ENCODE results near the gene CPNE4.

The CPNE4 gene

DNA sequence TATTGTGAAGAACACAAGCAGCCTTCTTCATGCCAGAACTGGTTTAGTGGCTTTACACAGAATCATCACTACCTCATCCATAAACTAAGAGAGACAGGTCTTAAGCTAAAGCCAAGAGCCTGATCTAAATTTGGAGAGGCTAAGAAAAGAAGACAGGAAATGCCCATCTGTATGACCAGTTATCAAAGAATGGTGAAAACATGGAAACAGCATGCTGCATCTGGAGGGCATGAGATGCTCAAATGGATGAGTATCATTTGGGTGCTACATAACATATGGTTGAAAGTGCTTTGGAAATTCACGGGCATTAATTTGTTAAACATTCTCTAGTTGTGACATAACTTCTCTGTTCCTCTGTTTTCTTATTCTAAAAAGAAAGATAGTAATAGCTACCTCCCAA lies 112.5 kb downstream of the CPNE4 start:
- no peak for DNase-seq (ENCODE audit: low read depth)
- no peak overlapping the region for H3K4me3 ChIP-seq (ENCODE audit: control insufficient read depth, low read depth, low read length)
- TF ChIP-seq, protein P1, sequence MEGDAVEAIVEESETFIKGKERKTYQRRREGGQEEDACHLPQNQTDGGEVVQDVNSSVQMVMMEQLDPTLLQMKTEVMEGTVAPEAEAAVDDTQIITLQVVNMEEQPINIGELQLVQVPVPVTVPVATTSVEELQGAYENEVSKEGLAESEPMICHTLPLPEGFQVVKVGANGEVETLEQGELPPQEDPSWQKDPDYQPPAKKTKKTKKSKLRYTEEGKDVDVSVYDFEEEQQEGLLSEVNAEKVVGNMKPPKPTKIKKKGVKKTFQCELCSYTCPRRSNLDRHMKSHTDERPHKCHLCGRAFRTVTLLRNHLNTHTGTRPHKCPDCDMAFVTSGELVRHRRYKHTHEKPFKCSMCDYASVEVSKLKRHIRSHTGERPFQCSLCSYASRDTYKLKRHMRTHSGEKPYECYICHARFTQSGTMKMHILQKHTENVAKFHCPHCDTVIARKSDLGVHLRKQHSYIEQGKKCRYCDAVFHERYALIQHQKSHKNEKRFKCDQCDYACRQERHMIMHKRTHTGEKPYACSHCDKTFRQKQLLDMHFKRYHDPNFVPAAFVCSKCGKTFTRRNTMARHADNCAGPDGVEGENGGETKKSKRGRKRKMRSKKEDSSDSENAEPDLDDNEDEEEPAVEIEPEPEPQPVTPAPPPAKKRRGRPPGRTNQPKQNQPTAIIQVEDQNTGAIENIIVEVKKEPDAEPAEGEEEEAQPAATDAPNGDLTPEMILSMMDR (conservative IDR thresholded peaks at IDR 0.05; ENCODE audit: control insufficient read depth, insufficient read depth, low read depth, low read length), result no peak

DNA sequence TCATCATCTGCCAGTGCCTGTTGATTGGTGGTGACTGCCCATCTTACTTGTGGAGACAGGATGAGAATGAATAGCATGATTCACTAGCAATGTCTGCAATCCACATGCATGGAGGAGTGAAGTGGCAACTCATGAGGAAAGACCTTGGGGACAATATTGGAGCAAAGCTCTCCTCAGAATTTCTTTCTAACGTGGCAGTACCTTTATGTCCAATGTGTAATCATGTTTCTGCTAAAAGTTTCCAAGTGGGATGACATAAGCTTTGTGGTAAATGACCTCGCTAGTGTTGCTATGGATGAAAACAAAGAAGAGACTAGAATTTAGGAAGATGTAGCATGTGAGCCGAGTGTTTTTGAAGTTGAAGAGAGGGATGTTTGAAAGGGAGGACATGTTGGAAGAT lies 117.8 kb downstream of the CPNE4 start:
- peak; percentile 14 for DNase-seq (ENCODE audit: low read depth)
- no peak overlapping the region for H3K4me3 ChIP-seq (ENCODE audit: control insufficient read depth, low read depth, low read length)
- TF ChIP-seq, protein P1 (conservative IDR thresholded peaks at IDR 0.05; ENCODE audit: control insufficient read depth, insufficient read depth, low read depth, low read length), result no peak

DNA sequence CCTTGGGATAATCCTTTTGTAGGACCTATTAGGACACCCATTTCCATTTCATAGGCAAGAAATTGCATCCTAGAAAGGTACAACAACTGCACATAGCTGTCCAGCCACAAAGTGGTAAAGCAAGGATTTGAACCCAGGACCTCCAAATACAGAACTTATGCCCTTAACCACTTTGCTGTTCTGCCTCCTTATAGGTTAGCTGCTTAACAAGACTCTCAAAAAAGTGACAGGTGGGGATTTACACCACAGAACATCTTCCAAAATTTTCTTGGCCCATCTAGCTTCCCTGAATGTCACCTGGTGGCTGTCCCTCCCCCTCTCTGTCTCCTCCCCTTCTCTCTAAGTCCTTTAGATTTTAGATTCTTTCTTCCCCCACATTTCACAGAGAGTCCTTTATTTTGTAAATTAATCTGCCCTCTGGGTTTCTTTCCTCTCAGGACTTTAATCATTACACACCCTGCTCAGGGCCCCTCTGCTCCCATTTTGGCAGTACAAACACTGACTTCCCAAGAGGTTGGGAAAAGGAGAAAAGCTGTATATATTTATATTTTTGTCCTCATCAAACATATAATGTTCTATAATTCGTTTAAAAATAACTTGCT lies 120.6 kb downstream of the CPNE4 start:
- DNase-seq (ENCODE audit: low read depth), result no peak
- H3K4me3 ChIP-seq (ENCODE audit: control insufficient read depth, low read depth, low read length), result no peak overlapping the region
- TF ChIP-seq, protein P1 (conservative IDR thresholded peaks at IDR 0.05; ENCODE audit: control insufficient read depth, insufficient read depth, low read depth, low read length), result no peak

DNA sequence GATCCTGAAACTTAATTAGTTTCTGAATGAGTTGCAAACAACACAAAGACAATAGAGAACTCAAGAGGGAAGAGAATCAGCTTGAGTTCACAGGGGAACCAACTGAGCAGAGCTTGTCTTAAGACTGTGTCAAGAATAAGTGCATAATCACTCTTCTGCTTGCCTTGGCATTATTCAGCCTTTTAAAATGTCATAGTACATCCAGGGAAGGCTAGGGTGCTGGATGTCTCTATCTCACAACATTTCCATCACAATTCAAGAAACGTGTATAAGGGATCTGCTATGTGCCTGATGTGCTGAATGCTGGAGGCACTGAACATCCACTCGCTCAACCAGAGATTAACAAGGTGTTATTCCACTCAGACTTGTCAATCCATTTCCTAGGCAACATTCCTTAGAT lies 122.6 kb downstream of the CPNE4 start:
- TF ChIP-seq, protein P1 (conservative IDR thresholded peaks at IDR 0.05; ENCODE audit: control insufficient read depth, insufficient read depth, low read depth, low read length), result no peak
- DNase-seq (ENCODE audit: low read depth), result no peak
- H3K4me3 ChIP-seq (ENCODE audit: control insufficient read depth, low read depth, low read length), result no peak overlapping the region

DNA sequence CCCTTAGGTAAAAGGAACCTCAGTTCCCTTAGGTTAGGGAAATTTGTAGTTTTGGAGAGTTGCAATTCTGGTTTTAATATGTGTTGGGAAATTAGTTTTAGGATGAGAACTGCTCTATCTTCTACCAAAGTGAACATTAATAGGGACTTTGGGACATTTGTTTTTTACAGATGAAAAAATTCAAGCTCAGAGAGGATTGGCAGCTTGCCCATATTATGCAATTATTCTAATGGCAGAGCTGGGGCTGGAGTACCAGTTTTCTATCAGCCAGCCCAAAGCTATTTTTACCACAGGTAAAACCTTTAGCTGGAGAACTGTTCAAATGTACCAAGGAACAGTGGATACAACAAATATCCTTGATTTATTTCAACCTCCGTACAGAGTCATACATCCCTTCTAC lies 127.0 kb downstream of the CPNE4 start:
- peak; percentile 9 for DNase-seq (ENCODE audit: low read depth)
- H3K4me3 ChIP-seq (ENCODE audit: control insufficient read depth, low read depth, low read length), result no peak overlapping the region
- TF ChIP-seq, protein P1 (conservative IDR thresholded peaks at IDR 0.05; ENCODE audit: control insufficient read depth, insufficient read depth, low read depth, low read length), result no peak

DNA sequence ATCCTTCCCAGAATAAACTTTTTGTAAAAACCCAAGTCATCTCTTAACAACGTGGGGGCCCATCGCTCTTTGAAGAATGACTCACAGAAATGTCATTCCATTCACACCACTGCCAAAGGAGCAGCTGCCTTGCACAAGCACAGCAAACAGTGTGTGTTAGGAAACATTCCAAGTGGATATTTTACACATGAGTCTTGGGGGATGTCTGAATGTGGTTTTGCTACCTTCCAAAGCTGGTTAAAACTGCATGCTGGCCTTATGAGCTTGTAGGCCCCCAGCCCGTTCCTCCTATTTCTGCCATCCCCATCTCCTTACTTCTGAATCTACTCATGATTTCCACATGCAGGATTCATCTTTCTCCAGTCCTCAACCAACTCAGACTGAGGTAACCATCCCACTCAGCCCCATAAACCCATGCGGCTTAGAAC lies 130.8 kb downstream of the CPNE4 start:
- H3K4me3 ChIP-seq (ENCODE audit: control insufficient read depth, low read depth, low read length), result no peak overlapping the region
- TF ChIP-seq, protein P1 (conservative IDR thresholded peaks at IDR 0.05; ENCODE audit: control insufficient read depth, insufficient read depth, low read depth, low read length), result no peak
- peak; percentile 93 for DNase-seq (ENCODE audit: low read depth)

DNA sequence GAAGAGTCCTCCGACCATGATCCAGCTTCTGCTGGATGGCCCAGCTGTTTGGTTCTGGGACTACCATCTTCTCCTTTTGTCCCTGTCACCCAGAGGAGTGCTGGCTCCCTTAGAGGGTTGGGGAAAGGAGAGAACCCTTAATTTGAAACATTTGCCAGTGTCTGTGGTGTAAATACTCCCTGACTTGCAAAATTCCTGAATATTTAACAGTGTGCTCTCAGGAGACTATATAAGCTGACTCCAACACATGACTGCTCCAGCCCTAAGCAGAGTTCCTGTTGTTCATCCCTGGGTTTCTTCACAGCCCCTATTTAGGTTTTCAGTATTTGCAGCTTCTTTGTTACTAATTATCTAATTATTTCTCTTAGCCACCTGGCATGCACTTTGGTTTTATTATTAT lies 133.1 kb downstream of the CPNE4 start:
- TF ChIP-seq, protein P1 (conservative IDR thresholded peaks at IDR 0.05; ENCODE audit: control insufficient read depth, insufficient read depth, low read depth, low read length), result no peak
- DNase-seq (ENCODE audit: low read depth), result peak; percentile 45
- no peak overlapping the region for H3K4me3 ChIP-seq (ENCODE audit: control insufficient read depth, low read depth, low read length)
